Left lobe of liver (tissue), 2 donors: Measurements from ENCODE around the gene SP140L. TPM values are rescaled to one million over a fixed set of nuclear protein-coding genes. Genes with fewer than 3 reads are reported as not detected.

Experiments used
- ATAC-seq: fragments of 200-7000 bp; cut with Tn5 transposase; one replicate; pipeline ENCODE4 v1.9.1; 2020; ENCODE audit warnings: mild to moderate bottlenecking, moderate library complexity
- DNase-seq: peaks from one replicate; pipeline ENCODE4 v3.0.0-alpha.2; 2020; ENCODE audit warnings: low spot score
- total RNA-seq: library from RNA; stranded (reverse); gene quantifications from one replicate; pipeline ENCODE4 v1.2.1, GENCODE V29; 2021
- donor health status: DM: no; HTN: no; CAD: no; lungs with moderate emphysema.
- donor health status: DM: no; HTN: yes; CAD: no.

The SP140L gene
- total RNA-seq, 1 donor from 2014 or later = 6.1 TPM

GRCh38 chr2:230449901-230450467 lies 123.0 kb downstream of the SP140L start:
- DNase-seq (no peak), ATAC-seq (no peak)

GRCh38 chr2:230453006-230453405 lies 126.0 kb downstream of the SP140L start:
- ATAC-seq (no peak), DNase-seq (no peak)

Other genes starting within 250 kb of the SP140L start
- 6.0 TPM for gene SP110, start 107.2 kb upstream of the SP140L start, total RNA-seq
- gene SP140, start 101.5 kb upstream of the SP140L start, total RNA-seq = 1.2 TPM
- 24.0 TPM for gene SP100, start 89.0 kb downstream of the SP140L start, total RNA-seq